C4-2B (cell line): ENCODE results near the gene ZFYVE28.

Source experiments
- H3K27ac ChIP-seq: fragments of 450-650 bp; 2 replicates; pipeline ENCODE4 v1.5.1; 2017
- ZFX ChIP-seq: fragments of 450-650 bp; IDR thresholded peaks from 2 replicates; pipeline ENCODE4 v1.6.1; 2017
- TF ChIP-seq, protein P1 (sequence below): fragments of 450-650 bp; conservative IDR thresholded peaks from 2 replicates; pipeline ENCODE4 v1.5.1; 2017; ENCODE audit warnings: mild to moderate bottlenecking

Gene ZFYVE28

GRCh38 chr4:2322841-2323240, 95.6 kb downstream of the ZFYVE28 start:
- no peak for TF ChIP-seq ZFX
- TF ChIP-seq, protein P1, sequence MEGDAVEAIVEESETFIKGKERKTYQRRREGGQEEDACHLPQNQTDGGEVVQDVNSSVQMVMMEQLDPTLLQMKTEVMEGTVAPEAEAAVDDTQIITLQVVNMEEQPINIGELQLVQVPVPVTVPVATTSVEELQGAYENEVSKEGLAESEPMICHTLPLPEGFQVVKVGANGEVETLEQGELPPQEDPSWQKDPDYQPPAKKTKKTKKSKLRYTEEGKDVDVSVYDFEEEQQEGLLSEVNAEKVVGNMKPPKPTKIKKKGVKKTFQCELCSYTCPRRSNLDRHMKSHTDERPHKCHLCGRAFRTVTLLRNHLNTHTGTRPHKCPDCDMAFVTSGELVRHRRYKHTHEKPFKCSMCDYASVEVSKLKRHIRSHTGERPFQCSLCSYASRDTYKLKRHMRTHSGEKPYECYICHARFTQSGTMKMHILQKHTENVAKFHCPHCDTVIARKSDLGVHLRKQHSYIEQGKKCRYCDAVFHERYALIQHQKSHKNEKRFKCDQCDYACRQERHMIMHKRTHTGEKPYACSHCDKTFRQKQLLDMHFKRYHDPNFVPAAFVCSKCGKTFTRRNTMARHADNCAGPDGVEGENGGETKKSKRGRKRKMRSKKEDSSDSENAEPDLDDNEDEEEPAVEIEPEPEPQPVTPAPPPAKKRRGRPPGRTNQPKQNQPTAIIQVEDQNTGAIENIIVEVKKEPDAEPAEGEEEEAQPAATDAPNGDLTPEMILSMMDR, result no peak
- H3K27ac ChIP-seq, result no peak overlapping the region

DNA sequence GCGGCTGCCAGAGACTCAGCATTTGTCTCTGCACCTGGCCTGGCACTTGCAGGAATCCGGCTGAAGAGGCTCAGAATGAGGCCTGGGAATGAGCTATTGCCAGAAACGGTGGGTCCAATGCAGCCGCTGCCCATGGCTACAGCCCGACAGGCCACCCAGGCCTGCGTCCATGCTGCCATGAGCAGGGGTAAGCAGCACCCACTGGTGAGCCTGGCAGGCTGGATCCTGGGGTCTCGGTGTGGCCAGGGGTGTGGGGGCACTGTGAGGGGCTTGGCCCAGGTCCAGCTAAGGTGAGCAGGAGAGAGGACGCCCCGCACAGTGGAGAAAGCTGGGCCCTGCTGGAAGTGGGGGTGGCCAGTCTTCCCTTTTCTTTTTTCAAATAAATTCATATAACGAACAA, 96.2 kb downstream of the ZFYVE28 start:
- no peak overlapping the region for H3K27ac ChIP-seq
- no peak for TF ChIP-seq ZFX
- TF ChIP-seq, protein P1, result no peak

GRCh38 chr4:2321279-2322196, 96.9 kb downstream of the ZFYVE28 start:
- H3K27ac ChIP-seq, result no peak overlapping the region
- TF ChIP-seq ZFX, result no peak
- TF ChIP-seq, protein P1, result no peak

DNA sequence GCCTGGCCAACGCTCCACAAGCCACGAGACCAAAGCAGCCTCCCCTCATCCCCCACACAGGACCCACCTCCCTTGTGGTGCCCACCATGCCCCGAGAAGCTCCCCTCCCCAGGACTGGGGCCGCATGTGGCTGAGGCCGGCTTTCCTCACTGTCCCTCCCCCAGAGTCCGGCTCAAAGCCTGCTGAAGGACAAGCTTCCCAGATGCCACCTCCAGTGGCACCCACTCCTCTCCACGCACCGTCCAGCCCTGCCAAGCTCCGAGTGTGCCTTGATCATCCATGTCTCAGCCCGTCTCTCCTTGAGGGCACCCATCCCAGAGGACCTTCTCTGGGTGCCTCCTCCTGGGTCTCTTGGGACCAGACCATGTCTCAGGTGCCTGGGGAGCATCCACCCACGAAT, 97.7 kb downstream of the ZFYVE28 start:
- TF ChIP-seq ZFX, result no peak
- TF ChIP-seq, protein P1, result no peak
- no peak overlapping the region for H3K27ac ChIP-seq

GRCh38 chr4:2320152-2320551, 98.3 kb downstream of the ZFYVE28 start:
- TF ChIP-seq, protein P1, result no peak
- TF ChIP-seq ZFX, result no peak

GRCh38 chr4:2318885-2319284, 99.6 kb downstream of the ZFYVE28 start:
- H3K27ac ChIP-seq, result no peak overlapping the region
- TF ChIP-seq, protein P1, result no peak
- TF ChIP-seq ZFX, result no peak

More at GRCh38 chr4:2320152-2320551, 98.3 kb downstream of the ZFYVE28 start:
- no peak overlapping the region for H3K27ac ChIP-seq

- H3K27ac ChIP-seq, result no peak overlapping the region
- TF ChIP-seq, protein P1, result no peak
- no peak for TF ChIP-seq ZFX
These were observed 100.0 kb downstream of the ZFYVE28 start for GRCh38 chr4:2318476-2318875.
